HEK293T (cell line): Measurements from ENCODE around the gene STXBP1.

Source experiments
- CTCF ChIA-PET: fragments of 350-600 bp; formaldehyde crosslinking; extraction: SDS; loops from one replicate; lab custom pipeline; 2021; ENCODE audit warnings: antibody characterized with exemption, inconsistent platforms; lab: Yijun Ruan, JAX
- POLR2A ChIA-PET: fragments of 350-600 bp; formaldehyde crosslinking; extraction: SDS; loops from one replicate; lab custom pipeline; 2020; ENCODE audit warnings: antibody characterized with exemption, inconsistent platforms; lab: Yijun Ruan, JAX
- DNase-seq: peaks from one replicate; pipeline ENCODE4 v3.0.0; 2012; ENCODE audit warnings: mixed read lengths; ENCODE audit errors: extremely low spot score
- ARNT ChIP-seq: fragments of 450-650 bp; IDR thresholded peaks from 2 replicates; pipeline ENCODE4 v1.6.1; 2017; ENCODE audit warnings: mild to moderate bottlenecking
- BHLHE40 ChIP-seq: fragments of 450-650 bp; IDR thresholded peaks from 2 replicates; pipeline ENCODE4 v1.6.1; 2016; ENCODE audit warnings: mild to moderate bottlenecking, moderate library complexity, borderline replicate concordance
- CTBP1 ChIP-seq: fragments of 450-650 bp; IDR thresholded peaks from 2 replicates; pipeline ENCODE4 v1.6.1; 2016; ENCODE audit warnings: borderline replicate concordance
- ELF4 ChIP-seq: fragments of 450-650 bp; IDR thresholded peaks from 2 replicates; pipeline ENCODE4 v1.6.1; 2017; ENCODE audit warnings: antibody characterized with exemption
- FOXA1 ChIP-seq: fragments of 450-650 bp; IDR thresholded peaks from 2 replicates; pipeline ENCODE4 v1.6.1; 2016; ENCODE audit warnings: mild to moderate bottlenecking
- FOXK2 ChIP-seq: fragments of 450-650 bp; IDR thresholded peaks from 2 replicates; pipeline ENCODE4 v1.6.1; 2016; ENCODE audit warnings: mild to moderate bottlenecking
- FOXM1 ChIP-seq: fragments of 450-650 bp; IDR thresholded peaks from 2 replicates; pipeline ENCODE4 v1.6.1; 2017; ENCODE audit warnings: mild to moderate bottlenecking, borderline replicate concordance
- HDGF ChIP-seq: fragments of 450-650 bp; IDR thresholded peaks from 2 replicates; pipeline ENCODE4 v1.6.1; 2017; ENCODE audit warnings: antibody characterized with exemption, borderline replicate concordance
- L3MBTL2 ChIP-seq: fragments of 450-650 bp; conservative IDR thresholded peaks from 2 replicates; pipeline ENCODE4 v1.6.1; 2016; ENCODE audit warnings: mild to moderate bottlenecking
- LEF1 ChIP-seq: fragments of 450-650 bp; IDR thresholded peaks from 2 replicates; pipeline ENCODE4 v1.6.1; 2017; ENCODE audit warnings: mild to moderate bottlenecking, borderline replicate concordance
- NFRKB ChIP-seq: fragments of 450-650 bp; IDR thresholded peaks from 2 replicates; pipeline ENCODE4 v1.6.1; 2016; ENCODE audit warnings: mild to moderate bottlenecking, moderate library complexity
- PKNOX1 ChIP-seq: fragments of 450-650 bp; IDR thresholded peaks from 2 replicates; pipeline ENCODE4 v1.6.1; 2016
- SP1 ChIP-seq: fragments of 450-650 bp; IDR thresholded peaks from 2 replicates; pipeline ENCODE4 v1.6.1; 2017
- SUZ12 ChIP-seq: fragments of 450-650 bp; IDR thresholded peaks from 2 replicates; pipeline ENCODE4 v1.6.1; 2016; ENCODE audit warnings: mild to moderate bottlenecking
- TARDBP ChIP-seq: fragments of 450-650 bp; IDR thresholded peaks from 2 replicates; pipeline ENCODE4 v1.6.1; 2016
- ZNF384 ChIP-seq: fragments of 450-650 bp; IDR thresholded peaks from 2 replicates; pipeline ENCODE4 v1.6.1; 2016

STXBP1 gene

GRCh38 chr9:127634698-127635097 lies 22.6 kb downstream of the STXBP1 start:
- POLR2A ChIA-PET, result no interaction called here
- CTCF ChIA-PET, result interaction anchor here (0.7 kb wide), 2 partner anchors 91 to 228 kb away, joined by 3 to 4 read pairs; no protein-coding TSS in a partner anchor
- TF ChIP-seq ZNF384, result peak; percentile 87
- TF ChIP-seq L3MBTL2, result no peak
- DNase-seq, result no peak

- POLR2A ChIA-PET, result no interaction called here
- TF ChIP-seq FOXA1, result no peak
- no peak for TF ChIP-seq SP1
- no peak for TF ChIP-seq L3MBTL2
- no peak for TF ChIP-seq NFRKB
- no peak for TF ChIP-seq CTBP1
- TF ChIP-seq PKNOX1, result no peak
- no peak for TF ChIP-seq TARDBP
- no peak for TF ChIP-seq SUZ12
- TF ChIP-seq ZNF384, result no peak
- CTCF ChIA-PET, result interaction anchor here (0.7 to 2.0 kb wide), 2 partner anchors 99 to 228 kb away, joined by 4 to 6 read pairs; no protein-coding TSS in a partner anchor
- DNase-seq, result no peak
Observed at GRCh38 chr9:127635201-127635735, 23.2 kb downstream of the STXBP1 start.

- ChIA-PET CTCF (interaction anchor here (2.0 kb wide), 1 partner anchor 97 kb away, joined by 6 read pairs; no protein-coding TSS in a partner anchor), POLR2A (no interaction called here)
- peak; percentile 27 for DNase-seq
- TF ChIP-seq ELF4, result no peak
- TF ChIP-seq ARNT, result no peak
- no peak for TF ChIP-seq FOXM1
- TF ChIP-seq BHLHE40, result no peak
- no peak for TF ChIP-seq HDGF
- no peak for TF ChIP-seq L3MBTL2
- no peak for TF ChIP-seq NFRKB
- TF ChIP-seq SP1, result no peak
- TF ChIP-seq FOXA1, result no peak
- no peak for TF ChIP-seq TARDBP
- no peak for TF ChIP-seq CTBP1
- no peak for TF ChIP-seq ZNF384
- TF ChIP-seq PKNOX1, result no peak
Observed at GRCh38 chr9:127637322-127637847, 25.3 kb downstream of the STXBP1 start.

- TF ChIP-seq PKNOX1, result no peak
- TF ChIP-seq HDGF, result no peak
- TF ChIP-seq FOXK2, result no peak
- no peak for TF ChIP-seq BHLHE40
- no peak for TF ChIP-seq ZNF384
- no peak for TF ChIP-seq FOXA1
- TF ChIP-seq SP1, result no peak
- no peak for DNase-seq
- CTCF ChIA-PET, result no interaction called here
- POLR2A ChIA-PET, result no interaction called here
Observed at GRCh38 chr9:127640908-127641545, 28.9 kb downstream of the STXBP1 start.

- TF ChIP-seq BHLHE40, result no peak
- no peak for TF ChIP-seq FOXK2
- no peak for TF ChIP-seq ZNF384
- TF ChIP-seq PKNOX1, result no peak
- TF ChIP-seq ELF4, result no peak
- no peak for TF ChIP-seq ARNT
- no peak for TF ChIP-seq SP1
- no peak for TF ChIP-seq SUZ12
- no peak for TF ChIP-seq CTBP1
- TF ChIP-seq HDGF, result no peak
- no peak for TF ChIP-seq L3MBTL2
- no peak for TF ChIP-seq FOXM1
- TF ChIP-seq NFRKB, result no peak
- TF ChIP-seq FOXA1, result no peak
- no peak for TF ChIP-seq TARDBP
- TF ChIP-seq LEF1, result no peak
- CTCF ChIA-PET, result no interaction called here
- no peak for DNase-seq
- POLR2A ChIA-PET, result no interaction called here
Observed at GRCh38 chr9:127642082-127642740, 30.1 kb downstream of the STXBP1 start.
